HepG2 (cell line): ENCODE results near the gene RABL6. TPM values are rescaled to one million over a fixed set of nuclear protein-coding genes. Genes with fewer than 3 reads are reported as not detected.

Experiments used
- ATAC-seq: fragments of 200-7000 bp; cut with Tn5 transposase; 3 replicates; pipeline ENCODE4 v1.9.1; 2020; ENCODE audit warnings: mild to moderate bottlenecking, moderate library complexity
- BruUV-seq: library from RNA; stranded (reverse); fragments of 400-500 nt; replicated peaks from 2 replicates; lab custom pipeline; 2021; lab: Mats Ljungman, UMichigan
- CTCF ChIA-PET: fragments of 300-600 bp; formaldehyde crosslinking; extraction: SDS; loops from one replicate; lab custom pipeline; 2021; ENCODE audit warnings: low total read pairs, inconsistent platforms, low intra/inter-chr PET ratio; lab: Yijun Ruan, JAX
- POLR2A ChIA-PET: fragments of 350-600 bp; sonication (Branson Sonifier 250); formaldehyde crosslinking; loops from one replicate; lab custom pipeline; 2020; ENCODE audit warnings: antibody characterized with exemption, inconsistent platforms; lab: Yijun Ruan, JAX
- DNase-seq: peaks from one replicate; pipeline ENCODE4 v3.0.0-alpha.2; 2015; ENCODE audit warnings: low spot score
- FAIRE-seq: peaks from 3 replicates; lab custom pipeline; 2011; peaks lifted over from hg19 to GRCh38; lab: Jason Lieb, UNC
- H2AFZ ChIP-seq: one replicate; pipeline ENCODE4 v1.6.1; 2011; ENCODE audit warnings: low read length, inconsistent platforms
- H3K27ac ChIP-seq: fragments of 300-600 bp; 3 replicates; pipeline ENCODE4 v1.8.0; 2011; ENCODE audit warnings: mixed run types, mild to moderate bottlenecking, mixed read lengths, low read length, inconsistent platforms; ENCODE audit not compliant: insufficient read depth; ENCODE audit errors: extremely low read length
- H3K27me3 ChIP-seq, 2 experiments: fragments of 200-600 bp in 1 of 2; 2 replicates in 1 of 2; 3 replicates in 1 of 2; pipeline versions ENCODE4 v1.6.0 to v1.8.0; 2011; ENCODE audit warnings: low read length in 2 of 2, mild to moderate bottlenecking in 2 of 2, moderate library complexity in 2 of 2, inconsistent platforms in 1 of 2; ENCODE audit not compliant: insufficient read depth in 2 of 2, control insufficient read depth in 1 of 2
- H3K36me3 ChIP-seq, 2 experiments: fragments of 200-600 bp in 1 of 2; replicated peaks in 1 of 2; 2 replicates in 1 of 2; 3 replicates in 1 of 2; pipeline versions ENCODE4 v1.5.1 to v1.8.0; 2011; ENCODE audit warnings: low read length in 2 of 2, inconsistent platforms in 1 of 2; ENCODE audit not compliant: insufficient read depth in 2 of 2, control insufficient read depth in 1 of 2
- H3K4me1 ChIP-seq: 2 replicates; pipeline ENCODE4 v1.5.1; 2012; ENCODE audit warnings: low read length, inconsistent platforms; ENCODE audit not compliant: insufficient read depth
- H3K4me2 ChIP-seq: 2 replicates; pipeline ENCODE4 v1.6.0; 2011; ENCODE audit warnings: low read depth, low read length, inconsistent platforms
- H3K4me3 ChIP-seq, 3 experiments: fragments of 200-600 bp in 1 of 3; sonication (generic), shearing (Covaris generic) in 1 of 3; replicated peaks in 1 of 3; 2 replicates each; pipeline ENCODE4 v1.5.1; 2011 to 2016; ENCODE audit warnings: low read length in 3 of 3, inconsistent platforms in 2 of 3, low read depth in 2 of 3, mild to moderate bottlenecking in 2 of 3, control low read depth in 1 of 3, mixed read lengths in 1 of 3; ENCODE audit not compliant: insufficient read depth in 1 of 3
- H3K79me2 ChIP-seq: one replicate; pipeline ENCODE4 v1.6.1; 2011; ENCODE audit warnings: low read length, inconsistent platforms; ENCODE audit not compliant: insufficient read depth
- H3K9ac ChIP-seq: 2 replicates; pipeline ENCODE4 v1.6.0; 2011; ENCODE audit warnings: mild to moderate bottlenecking, low read depth, low read length, inconsistent platforms; ENCODE audit not compliant: insufficient read depth
- H3K9me3 ChIP-seq: 2 replicates; pipeline ENCODE4 v1.5.1; 2012; ENCODE audit warnings: mild to moderate bottlenecking, low read length
- H4K20me1 ChIP-seq: 2 replicates; pipeline ENCODE4 v1.6.0; 2011; ENCODE audit warnings: inconsistent platforms, mild to moderate bottlenecking, low read length, moderate library complexity; ENCODE audit not compliant: insufficient read depth
- AGO1 ChIP-seq: fragments of 200-400 bp; formaldehyde crosslinking; IDR thresholded peaks from 2 replicates; pipeline ENCODE4 v1.6.1; 2017; ENCODE audit warnings: mild to moderate bottlenecking, low read depth, low read length, moderate library complexity; ENCODE audit not compliant: poor library complexity, severe bottlenecking
- AGO2 ChIP-seq: fragments of 200-400 bp; formaldehyde crosslinking; optimal IDR thresholded peaks from 2 replicates; pipeline ENCODE3; 2017; ENCODE audit warnings: mild to moderate bottlenecking, low read depth, low read length, moderate library complexity
- CREM ChIP-seq, 2 experiments: sonication (generic) in 1 of 2; formaldehyde crosslinking in 1 of 2; IDR thresholded peaks; 2 replicates each; pipeline versions ENCODE4 v1.4.0 to v1.6.1; 2016 to 2020; ENCODE audit warnings: antibody characterized with exemption in 1 of 2, mild to moderate bottlenecking in 1 of 2, missing genetic modification reagents in 1 of 2
- ERF ChIP-seq: IDR thresholded peaks from 2 replicates; pipeline ENCODE4 v1.6.1; 2018; ENCODE audit warnings: missing biosample characterization, missing genetic modification reagents
- IKZF1 ChIP-seq: fragments of 450-650 bp; IDR thresholded peaks from 2 replicates; pipeline ENCODE4 v1.7.1; 2016
- MTF2 ChIP-seq: sonication (generic); formaldehyde crosslinking; IDR thresholded peaks from 2 replicates; pipeline ENCODE4 v1.5.0; 2020; ENCODE audit warnings: missing genetic modification reagents, borderline replicate concordance
- RBFOX2 ChIP-seq: fragments of 200-400 bp; formaldehyde crosslinking; IDR thresholded peaks from 2 replicates; pipeline ENCODE4 v1.6.1; 2017; ENCODE audit warnings: low read depth, mild to moderate bottlenecking, low read length
- RFX1 ChIP-seq: fragments of 450-650 bp; IDR thresholded peaks from 2 replicates; pipeline ENCODE4 v1.6.1; 2017
- SIX4 ChIP-seq: sonication (generic); formaldehyde crosslinking; IDR thresholded peaks from 2 replicates; pipeline ENCODE4 v1.4.0; 2020; ENCODE audit warnings: missing genetic modification reagents
- SPEN ChIP-seq: sonication (generic); formaldehyde crosslinking; IDR thresholded peaks from 2 replicates; pipeline ENCODE4 v1.5.1; 2020; ENCODE audit warnings: low read depth, mild to moderate bottlenecking, missing genetic modification reagents
- TFAP4 ChIP-seq: sonication (generic); IDR thresholded peaks from 2 replicates; pipeline ENCODE4 v1.6.1; 2016; ENCODE audit warnings: low read depth, borderline replicate concordance
- ZBTB38 ChIP-seq: sonication (generic); formaldehyde crosslinking; IDR thresholded peaks from 2 replicates; pipeline ENCODE4 v1.5.1; 2020; ENCODE audit warnings: mild to moderate bottlenecking, missing genetic modification reagents
- ZC3H13 ChIP-seq: sonication (generic); formaldehyde crosslinking; IDR thresholded peaks from 2 replicates; pipeline ENCODE4 v1.8.1; 2023; ENCODE audit warnings: mild to moderate bottlenecking, missing genetic modification reagents, moderate library complexity
- ZFP1 ChIP-seq: IDR thresholded peaks from 2 replicates; pipeline ENCODE4 v1.6.1; 2016
- ZNF687 ChIP-seq: sonication (generic); formaldehyde crosslinking; IDR thresholded peaks from 2 replicates; pipeline ENCODE4 v1.5.1; 2020; ENCODE audit warnings: mild to moderate bottlenecking, missing genetic modification reagents, moderate library complexity
- ZNF737 ChIP-seq: sonication (generic); formaldehyde crosslinking; IDR thresholded peaks from 2 replicates; pipeline ENCODE4 v1.5.0; 2020; ENCODE audit warnings: missing genetic modification reagents, mild to moderate bottlenecking, borderline replicate concordance
- WGBS: methylation state at CpG from one replicate; pipeline ENCODE4 v1.1.6; 2017; ENCODE audit warnings: low lambda C conversion rate; 5-methylcytosine and 5-hydroxymethylcytosine counted together
- in situ Hi-C: cut with HindIII; loops from 2 replicates; pipeline ENCODE4 v1.10.0; 2017; ENCODE audit warnings: low pct_unique_long_range_greater_than_20kb; ENCODE audit not compliant: extremely low pct_ligation_motif_present
- intact Hi-C: fragments of 100-400 bp; cut with micrococcal nuclease; formaldehyde crosslinking; loops from one replicate; pipeline ENCODE4 v1.10.0; 2022; ENCODE audit not compliant: unreplicated experiment
- polyA plus RNA-seq, 8 experiments: library from polyadenylated mRNA; depleted of rRNA in 3 of 8; stranded (reverse) in 7 of 8; unstranded in 1 of 8; fragments of >200 nt; fragmentation: Illumina TruSeq in 4 of 8; extraction: Trizol in 4 of 8; gene quantifications; 2 replicates each; pipeline versions ENCODE4 v1.2.1 to v1.2.3, GENCODE V29; 2011 to 2016; ENCODE audit warnings: low read depth in 4 of 8, missing spikeins in 1 of 8, mixed read lengths in 1 of 8; ENCODE audit not compliant: insufficient read depth in 1 of 8
- total RNA-seq, 5 experiments: library from RNA; depleted of rRNA; stranded (reverse); fragments of >200 nt; fragmentation: Illumina TruSeq; extraction: Trizol; gene quantifications; 2 replicates each; pipeline ENCODE4 v1.2.3, GENCODE V29; 2016; ENCODE audit warnings: low read depth in 1 of 5
- TF ChIP-seq, protein P1 (sequence below): IDR thresholded peaks from 2 replicates; pipeline ENCODE4 v1.6.1; 2012; ENCODE audit warnings: inconsistent platforms

RABL6 gene
- total and polyA plus RNA-seq, 2 of the 13 experiments (the other 11 are each of a cell fraction or from before 2014, with no cell fraction given), result 81.5 to 125 TPM

DNA sequence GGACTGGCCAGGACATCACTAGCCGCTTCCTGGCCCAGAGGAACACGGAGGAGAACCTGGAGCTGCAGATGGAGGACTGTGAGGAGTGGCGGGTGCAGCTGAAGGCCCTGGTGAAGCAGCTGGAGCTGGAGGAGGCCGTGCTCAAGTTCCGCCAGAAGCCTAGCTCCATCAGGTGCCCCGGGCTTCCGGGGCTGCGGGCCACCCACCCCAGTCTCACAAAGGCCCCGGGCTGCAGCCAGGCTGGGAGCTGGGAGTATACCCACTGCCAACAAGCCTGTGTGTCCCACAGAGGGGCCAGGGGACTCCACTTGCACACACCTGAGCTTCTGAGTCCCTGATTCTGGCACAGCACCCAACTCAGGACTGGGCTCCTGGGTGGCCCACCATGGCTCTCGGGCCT is 1.7 kb upstream of the RABL6 start:
- Histone ChIP-seq H2AFZ (no peak overlapping the region), H3K4me1 (peaks cover 74% of the 10 kb centered on the region), H3K79me2 (peaks cover 55% of the 10 kb centered on the region), H3K9me3 (no peaks in the 10 kb centered on the region), H3K27ac (peak overlapping the region; percentile 76), H3K27me3 (no peaks in the 10 kb centered on the region), H3K4me3 (peak overlapping the region; percentile 61 to 96 (median 88); a peak in 5 of 6 replicates), H3K36me3 (peaks cover 2 to 3% of the 10 kb centered on the region in 2 experiments; a peak in 3 of 5 replicates), H4K20me1 (no peaks in the 10 kb centered on the region; the same call in 1 of the 2 replicates), H3K4me2 (peak overlapping the region; percentile 72), H3K9ac (peak overlapping the region; percentile 86; the same call in 1 of the 2 replicates)
- WGBS, result 93% methylated on average over 3 of the region's 10 CpGs
- FAIRE-seq, result no peak
- ATAC-seq, result no peak
- POLR2A ChIA-PET, result interaction anchor here (0.6 to 3.2 kb wide), 5 partner anchors 10 to 78 kb away, joined by 3 to 12 read pairs (median 6); partner anchors contain the start of gene CCDC183
- no peak for DNase-seq
- CTCF ChIA-PET, result no interaction called here
- no TSS peak for BruUV-seq
- TF ChIP-seq CREM (IDR thresholded peaks at IDR 0.05) (no peak), CREM (CRISPR knock-in tag; IDR thresholded peaks at IDR 0.05) (no peak), ZC3H13 (CRISPR knock-in tag) (peak; percentile 33; the same call in 1 of the 2 replicates), TFAP4 (no peak), RBFOX2 (peak; percentile 57), RFX1 (no peak), ERF (no peak), ZNF737 (CRISPR knock-in tag) (no peak), SIX4 (no peak), ZFP1 (CRISPR knock-in tag) (no peak), ZBTB38 (CRISPR knock-in tag) (peak; percentile 60; the same call in 1 of the 2 replicates), SPEN (0 out of 2 replicates have a peak, but pooled peaks have one; percentile 5), ZNF687 (CRISPR knock-in tag) (0 out of 2 replicates have a peak, but pooled peaks have one; percentile 12), AGO2 (no peak), IKZF1 (no peak), MTF2 (no peak), AGO1 (peak; percentile 74)
- TF ChIP-seq, protein P1, sequence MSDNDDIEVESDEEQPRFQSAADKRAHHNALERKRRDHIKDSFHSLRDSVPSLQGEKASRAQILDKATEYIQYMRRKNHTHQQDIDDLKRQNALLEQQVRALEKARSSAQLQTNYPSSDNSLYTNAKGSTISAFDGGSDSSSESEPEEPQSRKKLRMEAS, result no peak
- intact Hi-C loops (no loop called here), in situ Hi-C loops (no loop called here)
